HG03097 (cell line): Measurements from ENCODE around the gene COL1A1.

Experiments used
- ATAC-seq: cut with Tn5 transposase; IDR thresholded peaks from one replicate; pipeline ENCODE4 v1.9.1; 2021; ENCODE audit not compliant: unreplicated experiment, low FRiP score

Gene COL1A1

GRCh38 chr17:50145532-50146229 is 55.8 kb downstream of the COL1A1 start:
- ATAC-seq, result no peak

- no peak for ATAC-seq
Observed at GRCh38 chr17:50144845-50145531, 56.4 kb downstream of the COL1A1 start.

- no peak for ATAC-seq
Observed at GRCh38 chr17:50144355-50144754, 57.1 kb downstream of the COL1A1 start.

GRCh38 chr17:50143461-50144176 is 57.8 kb downstream of the COL1A1 start:
- ATAC-seq, result no peak

- ATAC-seq, result no peak
Observed at GRCh38 chr17:50141745-50142110, 59.7 kb downstream of the COL1A1 start.

GRCh38 chr17:50141026-50141744 is 60.2 kb downstream of the COL1A1 start:
- no peak for ATAC-seq

GRCh38 chr17:50139950-50140885 is 61.2 kb downstream of the COL1A1 start:
- ATAC-seq, result peak; percentile 54

GRCh38 chr17:50139185-50139783 is 62.1 kb downstream of the COL1A1 start:
- no peak for ATAC-seq

GRCh38 chr17:50137042-50137441 is 64.4 kb downstream of the COL1A1 start:
- ATAC-seq, result no peak

GRCh38 chr17:50136096-50136687 is 65.2 kb downstream of the COL1A1 start:
- ATAC-seq, result no peak

- no peak for ATAC-seq
Observed at GRCh38 chr17:50135316-50136095, 65.9 kb downstream of the COL1A1 start.

- ATAC-seq, result no peak
Observed at GRCh38 chr17:50134206-50135110, 67.0 kb downstream of the COL1A1 start.

GRCh38 chr17:50133769-50134099 is 67.7 kb downstream of the COL1A1 start:
- no peak for ATAC-seq
